CD14-positive monocyte (primary cell): ENCODE data around the gene KRTAP10-10. TPM values are rescaled to one million over a fixed set of nuclear protein-coding genes. Genes with fewer than 3 reads are reported as not detected.

Experiments used
- DNase-seq, 3 donors: peaks; one replicate each; pipeline ENCODE4 v3.0.0-alpha.2; 2011 to 2022
- H2AFZ ChIP-seq: 2 replicates; pipeline ENCODE4 v1.6.0; 2012; ENCODE audit warnings: mild to moderate bottlenecking, low read depth, low read length, inconsistent platforms; ENCODE audit not compliant: insufficient read depth, poor library complexity, severe bottlenecking
- H3K27ac ChIP-seq, 2 donors: 1 replicate in 1 of 2; 2 replicates in 1 of 2; pipeline ENCODE4 v1.5.1; 2012 to 2013; ENCODE audit warnings: low read length in 2 of 2, control low read depth in 1 of 2, inconsistent platforms in 1 of 2, low read depth in 1 of 2, mild to moderate bottlenecking in 1 of 2
- H3K27me3 ChIP-seq, 2 donors: one replicate each; pipeline versions ENCODE4 v1.6.0 to v1.6.1; 2011 to 2013; ENCODE audit warnings: low read length in 2 of 2; ENCODE audit not compliant: control insufficient read depth in 2 of 2, insufficient read depth in 2 of 2
- H3K36me3 ChIP-seq, 2 donors: replicated peaks in 1 of 2; 1 replicate in 1 of 2; 2 replicates in 1 of 2; pipeline versions ENCODE4 v1.5.1 to v1.6.1; 2012 to 2013; ENCODE audit warnings: low read length in 2 of 2, control low read depth in 1 of 2, inconsistent platforms in 1 of 2, mild to moderate bottlenecking in 1 of 2; ENCODE audit not compliant: insufficient read depth in 2 of 2, control insufficient read depth in 1 of 2
- H3K4me1 ChIP-seq, 2 donors: 1 replicate in 1 of 2; 2 replicates in 1 of 2; pipeline versions ENCODE4 v1.5.1 to v1.6.1; 2012 to 2013; ENCODE audit warnings: low read length in 2 of 2, control low read depth in 1 of 2, inconsistent platforms in 1 of 2, mild to moderate bottlenecking in 1 of 2, moderate library complexity in 1 of 2; ENCODE audit not compliant: insufficient read depth in 2 of 2, control insufficient read depth in 1 of 2
- H3K4me2 ChIP-seq: replicated peaks from 2 replicates; pipeline ENCODE3; 2012; ENCODE audit warnings: low read length, moderate library complexity, mild to moderate bottlenecking; ENCODE audit not compliant: poor library complexity, severe bottlenecking; ENCODE audit errors: extremely low read depth
- H3K4me3 ChIP-seq, 3 experiments: fragments of 200-600 bp in 1 of 3; sonication (generic) in 1 of 3; replicated peaks in 1 of 3; 1 replicate in 2 of 3; 2 replicates in 1 of 3; pipeline ENCODE4 v1.5.1; 2011 to 2013; ENCODE audit warnings: low read length in 3 of 3, mild to moderate bottlenecking in 3 of 3, control low read depth in 2 of 3, low read depth in 2 of 3, inconsistent platforms in 1 of 3, moderate library complexity in 1 of 3
- H3K79me2 ChIP-seq: 2 replicates; pipeline ENCODE4 v1.6.0; 2012; ENCODE audit warnings: mild to moderate bottlenecking, control low read depth, inconsistent platforms, low read length, moderate library complexity; ENCODE audit not compliant: insufficient read depth
- H3K9ac ChIP-seq: 2 replicates; pipeline ENCODE4 v1.6.0; 2017; ENCODE audit warnings: low read length, mild to moderate bottlenecking; ENCODE audit not compliant: insufficient read depth, poor library complexity, severe bottlenecking
- H3K9me3 ChIP-seq, 2 donors: replicated peaks in 1 of 2; 1 replicate in 1 of 2; 2 replicates in 1 of 2; pipeline versions ENCODE4 v1.5.1 to v1.6.1; 2012 to 2013; ENCODE audit warnings: low read length in 2 of 2, control low read depth in 1 of 2; ENCODE audit not compliant: control insufficient read depth in 1 of 2, insufficient read depth in 1 of 2
- H4K20me1 ChIP-seq: 2 replicates; pipeline ENCODE4 v1.6.0; 2012; ENCODE audit warnings: mild to moderate bottlenecking, low read length, control low read depth, moderate library complexity; ENCODE audit not compliant: insufficient read depth
- H3K27ac Mint-ChIP-seq, 7 donors: one replicate each; pipeline ENCODE4 v1.8.0; 2020; ENCODE audit warnings: mild to moderate bottlenecking in 7 of 7, mixed read lengths in 7 of 7, moderate library complexity in 6 of 7, inconsistent platforms in 2 of 7
- H3K27me3 Mint-ChIP-seq, 3 donors: one replicate each; pipeline ENCODE4 v1.8.0; 2021 to 2022; ENCODE audit warnings: low read depth in 3 of 3, mild to moderate bottlenecking in 3 of 3, mixed read lengths in 3 of 3, moderate library complexity in 3 of 3, inconsistent platforms in 1 of 3
- H3K36me3 Mint-ChIP-seq, 2 donors: one replicate each; pipeline ENCODE4 v1.8.0; 2020; ENCODE audit warnings: mixed read lengths in 2 of 2, inconsistent platforms in 1 of 2, mild to moderate bottlenecking in 1 of 2
- H3K4me1 Mint-ChIP-seq: one replicate; pipeline ENCODE4 v1.8.0; 2020; ENCODE audit warnings: mild to moderate bottlenecking, mixed read lengths
- H3K4me3 Mint-ChIP-seq, 2 donors: one replicate each; pipeline ENCODE4 v1.8.0; 2020; ENCODE audit warnings: mild to moderate bottlenecking in 2 of 2, mixed read lengths in 2 of 2, moderate library complexity in 1 of 2
- H3K9me3 Mint-ChIP-seq, 7 donors: one replicate each; pipeline ENCODE4 v1.8.0; 2020 to 2022; ENCODE audit warnings: mixed read lengths in 7 of 7, mild to moderate bottlenecking in 6 of 7, moderate library complexity in 6 of 7, inconsistent platforms in 2 of 7
- WGBS: methylation state at CpG from one replicate; pipeline ENCODE4 v1.1.5; 2013; ENCODE audit warnings: missing lambda C conversion rate; ENCODE audit not compliant: insufficient coverage; 5-methylcytosine and 5-hydroxymethylcytosine counted together
- intact Hi-C, 2 donors: fragments of 100-400 bp; cut with micrococcal nuclease; formaldehyde crosslinking; loops; one replicate each; pipeline versions ENCODE4 v1.15.0 to v1.15.1; 2023
- polyA plus RNA-seq, 3 donors: library from polyadenylated mRNA; depleted of rRNA in 1 of 3; unstranded in 2 of 3; stranded (reverse) in 1 of 3; fragments of 300-500 nt in 2 of 3; fragments of >200 nt in 1 of 3; fragmentation: Illumina TruSeq in 2 of 3; gene quantifications; 1 replicate in 2 of 3; 2 replicates in 1 of 3; pipeline ENCODE4 v1.2.3, GENCODE V29; 2012 to 2021
- TF ChIP-seq, protein P1 (sequence below): fragments of 200-600 bp; IDR thresholded peaks from one replicate; pipeline ENCODE4 v1.8.0; 2022; ENCODE audit warnings: antibody characterized with exemption, mild to moderate bottlenecking

KRTAP10-10 gene
- polyA plus RNA-seq, 3 donors: not detected

DNA sequence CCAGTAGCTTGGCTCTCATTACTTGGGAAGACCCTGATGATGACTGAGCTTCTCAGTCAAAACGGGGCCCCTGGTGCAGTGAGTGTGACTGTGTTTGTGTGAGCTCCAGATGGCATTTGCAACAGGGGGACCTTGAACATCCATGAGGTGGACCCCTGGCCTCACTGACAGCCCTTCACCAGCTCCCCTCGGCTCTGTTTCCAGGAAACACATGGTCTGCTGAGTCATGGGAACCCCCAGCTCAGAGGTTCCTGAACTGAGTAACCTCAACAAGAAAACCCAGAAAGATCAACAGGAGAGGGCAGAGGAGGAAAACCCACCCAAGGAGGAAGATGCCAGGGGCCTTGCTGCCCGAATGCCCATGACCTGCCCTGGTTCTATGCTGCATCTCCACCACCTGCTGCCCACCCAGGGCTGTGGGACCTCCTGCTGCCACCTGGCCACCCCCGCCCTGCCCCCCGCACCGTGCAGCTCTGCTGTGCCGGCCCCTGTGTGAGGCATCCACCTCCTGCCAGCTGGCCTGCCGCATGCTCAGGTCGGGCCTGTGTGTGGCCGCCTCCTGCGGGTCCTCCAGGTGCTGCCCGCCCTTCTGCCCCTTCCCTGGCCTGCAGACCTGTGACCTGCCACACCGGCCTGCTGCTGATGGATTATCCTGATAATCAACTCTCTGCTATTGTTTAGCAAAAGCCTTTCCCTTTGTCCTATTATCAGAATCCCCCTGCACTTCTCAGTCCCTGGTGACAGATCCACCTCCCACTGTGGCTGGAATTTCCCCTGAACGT is 49.0 kb downstream of the KRTAP10-10 start:
- H3K4me3 ChIP-seq: no peak overlapping the region
- DNase-seq: no peak
- H3K27ac ChIP-seq: no peak overlapping the region
- Mint-ChIP-seq H3K27me3 (peaks cover 12 to 24% (median 17%) of the 10 kb centered on the region in 3 donors), H3K36me3 (no peaks in the 10 kb centered on the region), H3K4me3 (no peak overlapping the region), H3K9me3 (peaks cover 0 to 2% (median 0%) of the 10 kb centered on the region in 7 donors), H3K27ac (no peak overlapping the region), H3K4me1 (no peaks in the 10 kb centered on the region)
- TF ChIP-seq, protein P1, sequence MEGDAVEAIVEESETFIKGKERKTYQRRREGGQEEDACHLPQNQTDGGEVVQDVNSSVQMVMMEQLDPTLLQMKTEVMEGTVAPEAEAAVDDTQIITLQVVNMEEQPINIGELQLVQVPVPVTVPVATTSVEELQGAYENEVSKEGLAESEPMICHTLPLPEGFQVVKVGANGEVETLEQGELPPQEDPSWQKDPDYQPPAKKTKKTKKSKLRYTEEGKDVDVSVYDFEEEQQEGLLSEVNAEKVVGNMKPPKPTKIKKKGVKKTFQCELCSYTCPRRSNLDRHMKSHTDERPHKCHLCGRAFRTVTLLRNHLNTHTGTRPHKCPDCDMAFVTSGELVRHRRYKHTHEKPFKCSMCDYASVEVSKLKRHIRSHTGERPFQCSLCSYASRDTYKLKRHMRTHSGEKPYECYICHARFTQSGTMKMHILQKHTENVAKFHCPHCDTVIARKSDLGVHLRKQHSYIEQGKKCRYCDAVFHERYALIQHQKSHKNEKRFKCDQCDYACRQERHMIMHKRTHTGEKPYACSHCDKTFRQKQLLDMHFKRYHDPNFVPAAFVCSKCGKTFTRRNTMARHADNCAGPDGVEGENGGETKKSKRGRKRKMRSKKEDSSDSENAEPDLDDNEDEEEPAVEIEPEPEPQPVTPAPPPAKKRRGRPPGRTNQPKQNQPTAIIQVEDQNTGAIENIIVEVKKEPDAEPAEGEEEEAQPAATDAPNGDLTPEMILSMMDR: no peak
- no peaks in the 10 kb centered on the region for H3K4me1 ChIP-seq
- no peak overlapping the region for H3K4me2 ChIP-seq
- no peaks in the 10 kb centered on the region for H3K27me3 ChIP-seq
- WGBS: 36% methylated on average over 7 of the region's 14 CpGs
- intact Hi-C loops: no loop called here
- H3K9ac ChIP-seq: no peak overlapping the region
- H3K36me3 ChIP-seq: no peaks in the 10 kb centered on the region
- no peak overlapping the region for H2AFZ ChIP-seq
- no peaks in the 10 kb centered on the region for H3K79me2 ChIP-seq
- H3K9me3 ChIP-seq: no peaks in the 10 kb centered on the region
- no peaks in the 10 kb centered on the region for H4K20me1 ChIP-seq

DNA sequence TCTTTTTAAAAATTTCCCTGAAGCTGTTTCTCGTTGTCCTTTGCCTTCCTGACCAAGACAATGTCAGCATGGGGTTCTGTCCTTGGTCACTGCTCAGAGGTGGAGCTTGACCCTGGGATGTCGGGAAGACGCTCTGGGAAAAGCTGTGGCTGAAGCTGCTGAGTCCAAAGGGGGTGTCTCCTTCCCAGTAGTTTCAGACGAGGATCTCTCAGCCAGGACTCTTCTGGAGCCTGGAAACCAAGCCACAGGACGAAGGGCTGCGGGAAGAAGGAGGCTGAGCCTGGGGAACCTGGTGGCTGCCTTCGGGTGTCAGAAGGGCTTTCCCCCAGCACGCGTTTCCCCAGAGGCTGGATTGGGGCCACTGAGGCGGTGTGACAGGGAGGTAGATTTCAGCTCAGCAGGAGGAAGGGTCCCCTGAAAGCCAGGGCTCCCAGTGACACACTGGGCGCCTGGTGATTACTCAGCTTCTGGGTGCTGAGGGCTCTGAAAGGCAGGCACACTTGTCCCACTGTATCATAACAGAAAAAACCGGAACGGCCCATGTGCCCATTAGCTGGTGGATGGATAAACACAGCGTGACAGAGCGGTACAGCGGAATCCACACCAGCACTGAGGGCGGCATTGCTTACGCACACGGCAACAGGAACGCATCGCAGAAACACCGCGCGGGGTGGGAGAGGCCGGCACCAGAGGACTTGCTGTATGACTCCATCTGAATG is 49.8 kb downstream of the KRTAP10-10 start:
- Histone ChIP-seq H3K4me2 (no peak overlapping the region), H2AFZ (no peak overlapping the region), H3K4me3 (no peak overlapping the region), H4K20me1 (no peaks in the 10 kb centered on the region), H3K79me2 (no peaks in the 10 kb centered on the region), H3K4me1 (no peaks in the 10 kb centered on the region), H3K9me3 (no peaks in the 10 kb centered on the region), H3K9ac (no peak overlapping the region), H3K27ac (no peak overlapping the region), H3K36me3 (no peaks in the 10 kb centered on the region), H3K27me3 (no peaks in the 10 kb centered on the region)
- TF ChIP-seq, protein P1: no peak
- H3K9me3 Mint-ChIP-seq: peaks cover 0 to 4% (median 1%) of the 10 kb centered on the region in 7 donors
- no peak for DNase-seq
- no peak overlapping the region for H3K4me3 Mint-ChIP-seq
- H3K27ac Mint-ChIP-seq: no peak overlapping the region
- peaks cover 10 to 27% (median 19%) of the 10 kb centered on the region in 3 donors for H3K27me3 Mint-ChIP-seq
- intact Hi-C loops: no loop called here
- no peaks in the 10 kb centered on the region for H3K36me3 Mint-ChIP-seq
- WGBS: 90% methylated on average over 22 of the region's 25 CpGs
- H3K4me1 Mint-ChIP-seq: no peaks in the 10 kb centered on the region
